ENCODE measurements around the gene RELN.

The RELN gene

GRCh38 chr7:103597606-103598005 lies 391.9 kb downstream of the RELN start:
- H3K4me1 ChIP-seq, result no peaks in the 10 kb centered on the region
- H3K9me3 ChIP-seq, result no peaks in the 10 kb centered on the region
- no peak for TF ChIP-seq Cebpa-rat (IDR thresholded peaks at IDR 0.05)
- no peaks in the 10 kb centered on the region for H3K36me3 ChIP-seq
- no peak overlapping the region for H3K27ac ChIP-seq
- no peak overlapping the region for H3K4me2 ChIP-seq
- no peaks in the 10 kb centered on the region for H3K27me3 ChIP-seq
- no peak overlapping the region for H3K4me3 ChIP-seq
- H4K20me1 ChIP-seq, result no peaks in the 10 kb centered on the region
- H3K9ac ChIP-seq, result no peak overlapping the region

- H3K36me3 ChIP-seq, result no peaks in the 10 kb centered on the region
- H3K4me3 ChIP-seq, result no peak overlapping the region
- H3K27me3 ChIP-seq, result no peaks in the 10 kb centered on the region
- H4K20me1 ChIP-seq, result no peaks in the 10 kb centered on the region
- no peaks in the 10 kb centered on the region for H3K4me1 ChIP-seq
- TF ChIP-seq Cebpa-rat (IDR thresholded peaks at IDR 0.05), result no peak
- H3K9me3 ChIP-seq, result no peaks in the 10 kb centered on the region
- no peak overlapping the region for H3K9ac ChIP-seq
- H3K4me2 ChIP-seq, result no peak overlapping the region
- no peak overlapping the region for H3K27ac ChIP-seq
These were observed 395.3 kb downstream of the RELN start for GRCh38 chr7:103594186-103594585.

- TF ChIP-seq Cebpa-rat (IDR thresholded peaks at IDR 0.05), result no peak
- H4K20me1 ChIP-seq, result no peaks in the 10 kb centered on the region
- no peak overlapping the region for H3K27ac ChIP-seq
- H3K4me3 ChIP-seq, result no peak overlapping the region
- no peaks in the 10 kb centered on the region for H3K36me3 ChIP-seq
- H3K4me2 ChIP-seq, result no peak overlapping the region
- H3K4me1 ChIP-seq, result no peaks in the 10 kb centered on the region
- H3K9ac ChIP-seq, result no peak overlapping the region
- no peaks in the 10 kb centered on the region for H3K9me3 ChIP-seq
- H3K27me3 ChIP-seq, result no peaks in the 10 kb centered on the region
These were observed 395.8 kb downstream of the RELN start for GRCh38 chr7:103593691-103594090.

GRCh38 chr7:103592844-103593243 lies 396.6 kb downstream of the RELN start:
- Histone ChIP-seq H3K27ac (no peak overlapping the region), H3K36me3 (no peaks in the 10 kb centered on the region), H3K4me3 (no peak overlapping the region), H3K4me1 (no peaks in the 10 kb centered on the region), H3K27me3 (no peaks in the 10 kb centered on the region), H3K4me2 (no peak overlapping the region), H4K20me1 (no peaks in the 10 kb centered on the region), H3K9ac (no peak overlapping the region), H3K9me3 (no peaks in the 10 kb centered on the region)
- no peak for TF ChIP-seq Cebpa-rat (IDR thresholded peaks at IDR 0.05)

GRCh38 chr7:103592187-103592586 lies 397.3 kb downstream of the RELN start:
- Histone ChIP-seq H3K27ac (no peak overlapping the region), H3K27me3 (no peaks in the 10 kb centered on the region), H3K9ac (no peak overlapping the region), H3K4me3 (no peak overlapping the region), H3K9me3 (no peaks in the 10 kb centered on the region), H3K4me1 (no peaks in the 10 kb centered on the region), H4K20me1 (no peaks in the 10 kb centered on the region), H3K4me2 (no peak overlapping the region), H3K36me3 (no peaks in the 10 kb centered on the region)
- no peak for TF ChIP-seq Cebpa-rat (IDR thresholded peaks at IDR 0.05)

GRCh38 chr7:103580031-103580430 lies 409.4 kb downstream of the RELN start:
- TF ChIP-seq Cebpa-rat (IDR thresholded peaks at IDR 0.05), result no peak
- Histone ChIP-seq H3K27ac (no peak overlapping the region), H4K20me1 (no peaks in the 10 kb centered on the region), H3K4me2 (no peak overlapping the region), H3K36me3 (no peaks in the 10 kb centered on the region), H3K27me3 (no peaks in the 10 kb centered on the region), H3K9me3 (no peaks in the 10 kb centered on the region), H3K9ac (no peak overlapping the region), H3K4me1 (no peaks in the 10 kb centered on the region), H3K4me3 (no peak overlapping the region)

- no peak overlapping the region for H3K27ac ChIP-seq
- H3K9ac ChIP-seq, result no peak overlapping the region
- no peaks in the 10 kb centered on the region for H3K27me3 ChIP-seq
- no peaks in the 10 kb centered on the region for H3K9me3 ChIP-seq
- no peak overlapping the region for H3K4me2 ChIP-seq
- no peaks in the 10 kb centered on the region for H3K4me1 ChIP-seq
- H3K4me3 ChIP-seq, result no peak overlapping the region
- no peaks in the 10 kb centered on the region for H4K20me1 ChIP-seq
- no peaks in the 10 kb centered on the region for H3K36me3 ChIP-seq
- TF ChIP-seq Cebpa-rat (IDR thresholded peaks at IDR 0.05), result no peak
These were observed 412.4 kb downstream of the RELN start for GRCh38 chr7:103577059-103577458.

GRCh38 chr7:103576641-103577040 lies 412.8 kb downstream of the RELN start:
- Histone ChIP-seq H3K4me3 (no peak overlapping the region), H3K4me2 (no peak overlapping the region), H3K4me1 (no peaks in the 10 kb centered on the region), H3K9ac (no peak overlapping the region), H3K27ac (no peak overlapping the region), H3K9me3 (no peaks in the 10 kb centered on the region), H3K27me3 (no peaks in the 10 kb centered on the region), H3K36me3 (no peaks in the 10 kb centered on the region), H4K20me1 (no peaks in the 10 kb centered on the region)
- no peak for TF ChIP-seq Cebpa-rat (IDR thresholded peaks at IDR 0.05)

- Histone ChIP-seq H3K9ac (no peak overlapping the region), H3K4me3 (no peak overlapping the region), H4K20me1 (no peaks in the 10 kb centered on the region), H3K27ac (no peak overlapping the region), H3K27me3 (no peaks in the 10 kb centered on the region), H3K4me1 (no peaks in the 10 kb centered on the region), H3K9me3 (no peaks in the 10 kb centered on the region), H3K36me3 (no peaks in the 10 kb centered on the region), H3K4me2 (no peak overlapping the region)
- no peak for TF ChIP-seq Cebpa-rat (IDR thresholded peaks at IDR 0.05)
These were observed 414.9 kb downstream of the RELN start for GRCh38 chr7:103574576-103574975.

GRCh38 chr7:103573479-103574058 lies 415.9 kb downstream of the RELN start:
- no peak for TF ChIP-seq Cebpa-rat (IDR thresholded peaks at IDR 0.05)
- H3K4me2 ChIP-seq, result no peak overlapping the region
- H3K9ac ChIP-seq, result no peak overlapping the region
- H3K4me3 ChIP-seq, result no peak overlapping the region
- H3K27me3 ChIP-seq, result no peaks in the 10 kb centered on the region
- H3K4me1 ChIP-seq, result no peaks in the 10 kb centered on the region
- H3K27ac ChIP-seq, result no peak overlapping the region
- no peaks in the 10 kb centered on the region for H3K9me3 ChIP-seq
- H4K20me1 ChIP-seq, result no peaks in the 10 kb centered on the region
- no peaks in the 10 kb centered on the region for H3K36me3 ChIP-seq

- Histone ChIP-seq H3K9ac (no peak overlapping the region), H4K20me1 (no peaks in the 10 kb centered on the region), H3K9me3 (no peaks in the 10 kb centered on the region), H3K27ac (no peak overlapping the region), H3K4me3 (no peak overlapping the region), H3K4me1 (no peaks in the 10 kb centered on the region), H3K27me3 (no peaks in the 10 kb centered on the region), H3K4me2 (no peak overlapping the region), H3K36me3 (no peaks in the 10 kb centered on the region)
- no peak for TF ChIP-seq Cebpa-rat (IDR thresholded peaks at IDR 0.05)
These were observed 417.9 kb downstream of the RELN start for GRCh38 chr7:103571586-103571985.

Measured in BLaER1 (cell line).